ENCODE results near the gene SYNPO.

SYNPO gene

DNA sequence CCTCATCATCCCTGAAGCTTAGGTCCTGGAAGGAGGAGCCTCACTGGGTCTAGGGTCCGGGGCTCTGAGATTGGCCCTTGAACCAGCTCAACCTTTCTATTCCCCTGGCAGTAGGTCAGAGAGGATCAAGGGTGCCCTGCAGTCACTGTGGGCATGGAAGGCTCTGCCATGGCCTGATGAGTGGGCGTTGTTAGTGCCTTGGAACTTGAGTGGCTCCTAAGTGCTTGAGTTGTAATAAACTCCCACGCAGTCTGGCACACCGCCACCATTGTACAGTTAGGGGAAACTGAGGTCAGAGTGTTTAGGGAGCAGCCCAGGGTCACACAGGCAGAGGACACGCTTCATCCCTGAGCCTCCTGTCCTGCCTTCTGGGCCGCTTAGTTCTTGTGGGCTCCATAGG, 10.4 kb upstream of the SYNPO start:
- H3K27me3 ChIP-seq (replicated peaks in 2 of 5; ENCODE audit: control insufficient read depth in 4 of 5, insufficient read depth in 5 of 5, low read length in 4 of 5), result peaks cover 0 to 9% (median 6%) of the 10 kb centered on the region in 5 experiments
- no peak for DNase-seq
- no peaks in the 10 kb centered on the region for H3K9me3 ChIP-seq (ENCODE audit: control extremely low read depth in 1 of 5, control insufficient read depth in 4 of 5, insufficient read depth in 2 of 5, low read depth in 1 of 5, low read length in 4 of 5)
- H3K4me1 ChIP-seq (ENCODE audit: control extremely low read depth in 1 of 4, control insufficient read depth in 4 of 4, insufficient read depth in 4 of 4, low read length in 3 of 4), result peaks cover 0 to 12% (median 9%) of the 10 kb centered on the region in 4 experiments
- CTCF ChIA-PET, result interaction anchor here (2.7 kb wide), 1 partner anchor 16 kb away, joined by 8 read pairs; no protein-coding TSS in a partner anchor
- no peak overlapping the region for H3K4me3 ChIP-seq (ENCODE audit: control insufficient read depth in 1 of 7, extremely low read depth in 1 of 7, insufficient read depth in 4 of 7, low read depth in 2 of 7, low read length in 6 of 7)
- no peaks in the 10 kb centered on the region for H3K36me3 ChIP-seq (ENCODE audit: control insufficient read depth in 4 of 4, insufficient read depth in 4 of 4, low read length in 3 of 4)
- POLR2A ChIA-PET, result no interaction called here
- WGBS (ENCODE audit: insufficient coverage), result 98% methylated on average over 5 of the region's 6 CpGs
- H3K27ac ChIP-seq (ENCODE audit: insufficient read depth in 1 of 2, low read depth in 1 of 2, low read length in 2 of 2, poor library complexity in 1 of 2, severe bottlenecking in 2 of 2), result no peak overlapping the region

DNA sequence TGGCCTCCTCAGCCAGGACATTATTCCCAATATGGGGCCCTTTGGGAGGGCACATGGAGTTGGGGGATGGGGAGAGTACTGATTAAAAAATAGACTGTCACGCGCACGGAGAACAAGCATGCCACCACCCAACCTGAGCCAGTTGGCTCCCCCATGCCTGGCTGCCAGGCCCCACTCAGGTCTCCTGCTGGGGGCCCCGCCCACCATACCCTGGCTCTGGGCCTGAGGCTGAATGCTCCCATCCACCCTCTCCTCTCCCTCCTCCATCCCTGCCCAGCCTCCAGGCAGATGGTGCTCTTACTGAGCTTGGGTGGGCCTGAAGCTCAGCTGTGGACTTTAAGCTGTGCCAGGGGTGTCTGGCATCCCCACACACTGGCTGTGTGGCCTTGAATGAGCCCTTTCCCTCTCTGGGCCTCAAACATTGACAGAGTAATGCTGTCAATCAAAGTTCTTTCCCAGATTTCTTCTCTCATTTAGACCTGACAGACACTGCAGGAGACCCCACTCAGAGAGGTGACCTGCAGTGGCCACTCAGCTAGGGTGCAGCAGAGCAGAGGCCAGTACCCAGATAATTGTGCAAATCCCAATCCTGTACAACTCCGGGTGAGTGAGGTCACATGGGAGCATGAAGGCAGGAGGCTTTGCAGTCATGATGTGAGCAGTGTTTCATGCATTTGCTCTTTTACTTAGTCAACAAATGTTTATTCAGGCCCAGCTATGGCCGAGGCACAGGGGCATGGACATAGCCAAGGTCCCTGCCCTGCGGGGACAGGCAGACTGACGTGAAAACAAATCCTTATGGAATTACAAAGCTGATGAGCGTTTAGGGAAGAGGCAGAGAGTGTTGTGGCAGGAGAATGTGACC, 9.8 kb upstream of the SYNPO start:
- WGBS (ENCODE audit: insufficient coverage), result 100% methylated on average over 5 of the region's 9 CpGs
- no peaks in the 10 kb centered on the region for H3K36me3 ChIP-seq (ENCODE audit: control insufficient read depth in 4 of 4, insufficient read depth in 4 of 4, low read length in 3 of 4)
- peaks cover 0 to 7% (median 5%) of the 10 kb centered on the region in 4 experiments for H3K4me1 ChIP-seq (ENCODE audit: control extremely low read depth in 1 of 4, control insufficient read depth in 4 of 4, insufficient read depth in 4 of 4, low read length in 3 of 4)
- H3K27ac ChIP-seq (ENCODE audit: insufficient read depth in 1 of 2, low read depth in 1 of 2, low read length in 2 of 2, poor library complexity in 1 of 2, severe bottlenecking in 2 of 2), result no peak overlapping the region
- no peak overlapping the region for H3K4me3 ChIP-seq (ENCODE audit: control insufficient read depth in 1 of 7, extremely low read depth in 1 of 7, insufficient read depth in 4 of 7, low read depth in 2 of 7, low read length in 6 of 7)
- no peak for DNase-seq
- H3K27me3 ChIP-seq (replicated peaks in 2 of 5; ENCODE audit: control insufficient read depth in 4 of 5, insufficient read depth in 5 of 5, low read length in 4 of 5), result peaks cover 0 to 4% (median 2%) of the 10 kb centered on the region in 5 experiments
- ChIA-PET POLR2A (no interaction called here), CTCF (interaction anchor here (0.8 to 2.7 kb wide), 4 partner anchors 11 to 22 kb away, joined by 3 to 8 read pairs (median 5); no protein-coding TSS in a partner anchor)
- no peaks in the 10 kb centered on the region for H3K9me3 ChIP-seq (ENCODE audit: control extremely low read depth in 1 of 5, control insufficient read depth in 4 of 5, insufficient read depth in 2 of 5, low read depth in 1 of 5, low read length in 4 of 5)

DNA sequence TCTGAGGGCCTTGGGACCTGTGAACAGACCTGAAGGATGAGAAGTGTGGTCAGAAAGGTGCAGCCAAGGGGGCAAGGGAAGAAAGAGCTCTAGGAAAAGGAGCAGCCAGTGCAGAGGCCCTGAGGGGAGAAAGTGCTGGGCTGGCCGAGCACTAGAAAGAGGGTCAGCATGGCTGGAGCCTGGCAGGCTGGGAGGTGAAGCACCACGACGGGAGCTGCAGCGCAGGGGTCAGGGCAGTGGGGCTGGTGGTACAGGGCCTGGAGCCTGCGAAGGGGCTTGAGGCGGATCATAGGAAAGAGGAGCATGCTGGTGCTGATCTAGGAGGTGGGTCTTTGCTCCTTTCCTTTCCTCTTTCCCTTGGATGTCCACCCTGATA, 9.1 kb upstream of the SYNPO start:
- H3K9me3 ChIP-seq (ENCODE audit: control extremely low read depth in 1 of 5, control insufficient read depth in 4 of 5, insufficient read depth in 2 of 5, low read depth in 1 of 5, low read length in 4 of 5), result no peaks in the 10 kb centered on the region
- no peaks in the 10 kb centered on the region for H3K36me3 ChIP-seq (ENCODE audit: control insufficient read depth in 4 of 4, insufficient read depth in 4 of 4, low read length in 3 of 4)
- POLR2A ChIA-PET, result no interaction called here
- no peak for DNase-seq
- WGBS (ENCODE audit: insufficient coverage), result 100% methylated on average over 1 of the region's 6 CpGs
- no peak overlapping the region for H3K4me3 ChIP-seq (ENCODE audit: control insufficient read depth in 1 of 7, extremely low read depth in 1 of 7, insufficient read depth in 4 of 7, low read depth in 2 of 7, low read length in 6 of 7)
- H3K4me1 ChIP-seq (ENCODE audit: control extremely low read depth in 1 of 4, control insufficient read depth in 4 of 4, insufficient read depth in 4 of 4, low read length in 3 of 4), result peaks cover 0 to 7% (median under 1%) of the 10 kb centered on the region in 4 experiments
- CTCF ChIA-PET, result interaction anchor here (0.8 to 2.5 kb wide), 3 partner anchors 11 to 21 kb away, joined by 3 to 6 read pairs (median 4); no protein-coding TSS in a partner anchor
- no peak overlapping the region for H3K27ac ChIP-seq (ENCODE audit: insufficient read depth in 1 of 2, low read depth in 1 of 2, low read length in 2 of 2, poor library complexity in 1 of 2, severe bottlenecking in 2 of 2)
- H3K27me3 ChIP-seq (replicated peaks in 2 of 5; ENCODE audit: control insufficient read depth in 4 of 5, insufficient read depth in 5 of 5, low read length in 4 of 5), result peaks cover 0 to under 1% (median 0%) of the 10 kb centered on the region in 5 experiments

DNA sequence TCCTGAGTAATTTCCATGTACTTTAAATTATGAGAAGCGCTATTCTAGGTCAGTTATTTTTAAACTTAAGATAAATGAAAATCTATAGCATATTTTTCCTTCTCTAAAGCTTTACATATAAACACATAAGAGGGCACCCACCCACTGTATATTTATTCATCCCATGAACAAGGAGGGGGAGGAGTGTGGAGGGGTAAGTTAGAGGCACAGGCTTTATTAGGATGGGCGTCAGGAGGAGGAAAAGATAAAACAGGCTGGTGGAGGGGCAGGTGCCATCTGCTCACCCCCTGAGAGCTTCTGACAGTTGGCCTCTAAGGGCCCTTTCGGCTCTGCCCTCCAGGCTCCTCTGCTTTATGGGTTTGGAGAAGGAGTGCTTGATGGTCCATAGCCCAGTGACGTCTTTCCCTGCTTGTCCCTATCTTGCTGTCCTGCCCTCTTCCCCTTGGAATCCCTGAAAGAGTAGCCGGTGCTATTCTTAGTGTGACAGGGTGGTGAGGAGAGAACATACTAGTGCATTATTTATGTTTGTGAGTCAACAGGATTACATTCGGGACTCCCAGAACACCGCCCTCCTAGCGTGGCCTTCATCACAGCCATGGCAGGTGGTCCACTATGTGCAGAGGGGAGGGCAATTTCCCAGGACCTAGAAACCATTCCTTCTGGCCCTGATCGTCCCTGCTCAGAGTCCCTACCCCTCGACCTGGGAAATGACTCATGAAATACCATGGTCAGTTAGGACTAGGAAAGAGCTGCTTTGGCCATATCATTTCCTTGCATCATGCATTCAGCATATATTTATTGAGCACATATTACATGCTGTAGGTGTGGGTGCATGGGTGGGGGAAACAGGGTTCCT, 7.9 kb upstream of the SYNPO start:
- no peak for DNase-seq
- 95% methylated on average over 6 of the region's 10 CpGs for WGBS (ENCODE audit: insufficient coverage)

DNA sequence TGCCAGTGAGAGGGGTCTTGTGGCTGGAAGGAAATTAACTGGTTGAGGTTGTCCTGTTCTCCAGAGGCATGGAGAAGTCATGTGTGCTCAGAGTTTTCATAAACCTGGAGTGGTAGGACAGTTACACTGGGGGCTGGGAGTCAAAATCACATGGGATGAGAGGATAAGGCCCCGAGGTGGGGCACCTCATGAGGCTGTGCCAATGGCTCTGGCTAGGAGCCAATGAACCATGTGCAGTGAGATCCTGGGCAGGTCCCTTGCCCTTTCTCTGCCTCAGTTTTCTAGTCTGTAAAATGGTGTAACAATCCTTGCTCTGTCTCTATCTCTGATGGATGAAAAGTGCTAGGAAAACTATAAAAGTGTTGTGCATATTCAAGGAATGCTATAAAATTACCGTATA, 7.0 kb upstream of the SYNPO start:
- no peak for DNase-seq
- H3K9me3 ChIP-seq (ENCODE audit: control extremely low read depth in 1 of 5, control insufficient read depth in 4 of 5, insufficient read depth in 2 of 5, low read depth in 1 of 5, low read length in 4 of 5), result no peaks in the 10 kb centered on the region
- H3K36me3 ChIP-seq (ENCODE audit: control insufficient read depth in 4 of 4, insufficient read depth in 4 of 4, low read length in 3 of 4), result no peaks in the 10 kb centered on the region
- WGBS (ENCODE audit: insufficient coverage), result 90% methylated on average over 1 of the region's 2 CpGs
- CTCF ChIA-PET, result interaction anchor here (2.1 to 2.5 kb wide), 2 partner anchors 9 to 15 kb away, joined by 4 to 6 read pairs; no protein-coding TSS in a partner anchor
- no peak overlapping the region for H3K27ac ChIP-seq (ENCODE audit: insufficient read depth in 1 of 2, low read depth in 1 of 2, low read length in 2 of 2, poor library complexity in 1 of 2, severe bottlenecking in 2 of 2)
- POLR2A ChIA-PET, result no interaction called here
- peaks cover 0 to 6% (median 2%) of the 10 kb centered on the region in 4 experiments for H3K4me1 ChIP-seq (ENCODE audit: control extremely low read depth in 1 of 4, control insufficient read depth in 4 of 4, insufficient read depth in 4 of 4, low read length in 3 of 4)
- no peak overlapping the region for H3K4me3 ChIP-seq (ENCODE audit: control insufficient read depth in 1 of 7, extremely low read depth in 1 of 7, insufficient read depth in 4 of 7, low read depth in 2 of 7, low read length in 6 of 7)
- no peaks in the 10 kb centered on the region for H3K27me3 ChIP-seq (replicated peaks in 2 of 5; ENCODE audit: control insufficient read depth in 4 of 5, insufficient read depth in 5 of 5, low read length in 4 of 5)

More for the DNA sequence above, 7.9 kb upstream of the SYNPO start:
- Histone ChIP-seq H3K4me1 (ENCODE audit: control extremely low read depth in 1 of 4, control insufficient read depth in 4 of 4, insufficient read depth in 4 of 4, low read length in 3 of 4) (peaks cover 0 to 6% (median 3%) of the 10 kb centered on the region in 4 experiments), H3K27me3 (replicated peaks in 2 of 5; ENCODE audit: control insufficient read depth in 4 of 5, insufficient read depth in 5 of 5, low read length in 4 of 5) (no peaks in the 10 kb centered on the region), H3K4me3 (ENCODE audit: control insufficient read depth in 1 of 7, extremely low read depth in 1 of 7, insufficient read depth in 4 of 7, low read depth in 2 of 7, low read length in 6 of 7) (no peak overlapping the region), H3K36me3 (ENCODE audit: control insufficient read depth in 4 of 4, insufficient read depth in 4 of 4, low read length in 3 of 4) (no peaks in the 10 kb centered on the region), H3K27ac (ENCODE audit: insufficient read depth in 1 of 2, low read depth in 1 of 2, low read length in 2 of 2, poor library complexity in 1 of 2, severe bottlenecking in 2 of 2) (no peak overlapping the region), H3K9me3 (ENCODE audit: control extremely low read depth in 1 of 5, control insufficient read depth in 4 of 5, insufficient read depth in 2 of 5, low read depth in 1 of 5, low read length in 4 of 5) (no peaks in the 10 kb centered on the region)
- ChIA-PET POLR2A (no interaction called here), CTCF (interaction anchor here (2.5 kb wide), 1 partner anchor 10 kb away, joined by 6 read pairs; no protein-coding TSS in a partner anchor)

DNA sequence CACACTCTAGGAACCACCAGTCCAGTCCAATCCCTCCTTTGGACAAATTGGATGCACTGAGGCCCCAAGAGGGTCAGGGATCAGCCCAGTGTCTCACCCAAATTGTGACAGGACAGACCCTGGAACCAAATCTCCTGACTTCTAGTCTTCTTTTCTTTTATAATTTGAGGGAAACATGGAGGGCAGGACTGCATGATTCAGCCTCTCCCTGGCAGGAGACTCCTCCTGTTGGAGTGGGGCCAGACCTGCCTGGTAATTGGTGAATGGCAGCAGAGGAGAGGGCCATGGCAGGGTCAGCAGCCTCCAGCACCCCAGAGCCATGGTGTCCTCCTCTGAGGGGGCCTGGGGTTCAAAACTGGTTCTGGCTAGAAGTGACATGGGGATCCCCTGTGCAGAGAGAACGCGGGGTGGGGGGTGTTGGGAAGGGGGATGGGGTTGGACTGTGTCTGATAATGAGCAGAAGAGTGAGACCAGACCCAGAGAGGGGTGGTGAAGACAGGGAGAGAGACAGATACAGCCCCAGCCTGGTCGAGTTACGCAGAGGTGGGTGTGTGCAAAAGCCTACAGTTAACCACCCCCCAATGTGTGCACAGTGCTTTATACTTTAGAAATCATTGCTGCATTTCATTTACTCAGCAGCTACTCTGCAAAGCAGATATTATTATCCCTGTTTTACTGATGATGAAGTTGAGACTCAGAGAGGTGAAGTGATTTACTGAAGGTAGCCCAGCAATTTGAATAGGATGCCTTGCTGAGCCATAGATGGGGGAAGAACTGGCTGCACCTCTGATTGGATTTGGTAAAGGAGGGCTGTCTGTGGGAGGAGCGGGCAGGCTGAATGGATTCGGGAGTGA, 3.8 kb upstream of the SYNPO start:
- H3K27ac ChIP-seq (ENCODE audit: insufficient read depth in 1 of 2, low read depth in 1 of 2, low read length in 2 of 2, poor library complexity in 1 of 2, severe bottlenecking in 2 of 2), result no peak overlapping the region
- H3K36me3 ChIP-seq (ENCODE audit: control insufficient read depth in 4 of 4, insufficient read depth in 4 of 4, low read length in 3 of 4), result no peaks in the 10 kb centered on the region
- DNase-seq, result no peak
- H3K4me3 ChIP-seq (ENCODE audit: control insufficient read depth in 1 of 7, extremely low read depth in 1 of 7, insufficient read depth in 4 of 7, low read depth in 2 of 7, low read length in 6 of 7), result no peak overlapping the region
- WGBS (ENCODE audit: insufficient coverage), result 89% methylated on average over 4 of the region's 6 CpGs
- H3K9me3 ChIP-seq (ENCODE audit: control extremely low read depth in 1 of 5, control insufficient read depth in 4 of 5, insufficient read depth in 2 of 5, low read depth in 1 of 5, low read length in 4 of 5), result no peaks in the 10 kb centered on the region
- CTCF ChIA-PET, result no interaction called here
- peaks cover 0 to 6% (median 4%) of the 10 kb centered on the region in 4 experiments for H3K4me1 ChIP-seq (ENCODE audit: control extremely low read depth in 1 of 4, control insufficient read depth in 4 of 4, insufficient read depth in 4 of 4, low read length in 3 of 4)
- no peaks in the 10 kb centered on the region for H3K27me3 ChIP-seq (replicated peaks in 2 of 5; ENCODE audit: control insufficient read depth in 4 of 5, insufficient read depth in 5 of 5, low read length in 4 of 5)
- POLR2A ChIA-PET, result no interaction called here
